Measurements from ENCODE around the gene NOTCH1.

DNA sequence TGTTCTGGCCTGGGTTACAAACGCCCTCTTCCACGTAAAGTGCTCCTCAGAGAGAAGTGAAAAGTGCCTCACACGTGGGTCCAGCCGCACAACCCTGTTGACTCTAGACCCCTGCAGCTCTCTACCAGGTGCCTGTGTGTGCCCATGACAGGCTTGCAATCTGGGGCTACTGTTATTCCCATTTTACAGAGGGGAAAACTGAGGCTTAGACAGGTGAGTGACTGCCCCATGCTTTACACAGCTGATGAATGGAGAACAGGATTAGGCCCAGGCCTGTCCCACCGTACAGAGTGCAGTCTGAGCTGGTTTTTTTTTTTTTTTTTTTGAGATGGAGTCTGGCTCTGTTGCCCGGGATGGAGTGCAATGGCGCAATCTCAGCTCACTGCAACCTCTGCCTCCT lies 100.0 kb downstream of the NOTCH1 start:
- TF ChIP-seq, protein P1, sequence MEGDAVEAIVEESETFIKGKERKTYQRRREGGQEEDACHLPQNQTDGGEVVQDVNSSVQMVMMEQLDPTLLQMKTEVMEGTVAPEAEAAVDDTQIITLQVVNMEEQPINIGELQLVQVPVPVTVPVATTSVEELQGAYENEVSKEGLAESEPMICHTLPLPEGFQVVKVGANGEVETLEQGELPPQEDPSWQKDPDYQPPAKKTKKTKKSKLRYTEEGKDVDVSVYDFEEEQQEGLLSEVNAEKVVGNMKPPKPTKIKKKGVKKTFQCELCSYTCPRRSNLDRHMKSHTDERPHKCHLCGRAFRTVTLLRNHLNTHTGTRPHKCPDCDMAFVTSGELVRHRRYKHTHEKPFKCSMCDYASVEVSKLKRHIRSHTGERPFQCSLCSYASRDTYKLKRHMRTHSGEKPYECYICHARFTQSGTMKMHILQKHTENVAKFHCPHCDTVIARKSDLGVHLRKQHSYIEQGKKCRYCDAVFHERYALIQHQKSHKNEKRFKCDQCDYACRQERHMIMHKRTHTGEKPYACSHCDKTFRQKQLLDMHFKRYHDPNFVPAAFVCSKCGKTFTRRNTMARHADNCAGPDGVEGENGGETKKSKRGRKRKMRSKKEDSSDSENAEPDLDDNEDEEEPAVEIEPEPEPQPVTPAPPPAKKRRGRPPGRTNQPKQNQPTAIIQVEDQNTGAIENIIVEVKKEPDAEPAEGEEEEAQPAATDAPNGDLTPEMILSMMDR (IDR thresholded peaks at IDR 0.05) = no peak
- no peak for TF ChIP-seq POLR2A (IDR thresholded peaks at IDR 0.05)
